HepG2 (cell line): ENCODE measurements around the gene ABT1. TPM values are rescaled to one million over a fixed set of nuclear protein-coding genes. Genes with fewer than 3 reads are reported as not detected.

Experiments used
- ATF7 ChIP-seq, 2 experiments: fragments of 450-650 bp in 1 of 2; sonication (generic) in 1 of 2; formaldehyde crosslinking in 1 of 2; IDR thresholded peaks; 2 replicates each; pipeline versions ENCODE4 v1.4.0 to v1.6.1; 2016 to 2020; ENCODE audit warnings: antibody characterized with exemption in 1 of 2, mild to moderate bottlenecking in 1 of 2, missing genetic modification reagents in 1 of 2
- CBFB ChIP-seq: sonication (generic); formaldehyde crosslinking; IDR thresholded peaks from 2 replicates; pipeline ENCODE4 v1.4.0; 2020; ENCODE audit warnings: missing genetic modification reagents
- CHD2 ChIP-seq: IDR thresholded peaks from 2 replicates; pipeline ENCODE4 v1.6.1; 2011; ENCODE audit warnings: low read depth, low read length, improper control_type of control experiment
- GABPB1 ChIP-seq: IDR thresholded peaks from 2 replicates; pipeline ENCODE4 v1.6.1; 2016; ENCODE audit warnings: mild to moderate bottlenecking, missing genetic modification reagents, moderate library complexity, missing compliant biosample characterization
- IKZF1 ChIP-seq: fragments of 450-650 bp; IDR thresholded peaks from 2 replicates; pipeline ENCODE4 v1.7.1; 2016
- KLF15 ChIP-seq: sonication (generic); formaldehyde crosslinking; IDR thresholded peaks from 2 replicates; pipeline ENCODE4 v1.8.1; 2023; ENCODE audit warnings: borderline replicate concordance, mild to moderate bottlenecking, inconsistent platforms, missing genetic modification reagents, mixed read lengths
- NFAT5 ChIP-seq: sonication (generic); formaldehyde crosslinking; IDR thresholded peaks from 2 replicates; pipeline ENCODE4 v1.4.0; 2020; ENCODE audit warnings: missing genetic modification reagents
- NR3C1 ChIP-seq: sonication (generic); formaldehyde crosslinking; IDR thresholded peaks from 2 replicates; pipeline ENCODE4 v1.4.0; 2020; ENCODE audit warnings: missing genetic modification reagents
- TAF1 ChIP-seq: sonication (generic); formaldehyde crosslinking; IDR thresholded peaks from 2 replicates; pipeline ENCODE4 v1.4.0; 2020; ENCODE audit warnings: missing genetic modification reagents
- TRIM22 ChIP-seq: fragments of 450-650 bp; IDR thresholded peaks from 2 replicates; pipeline ENCODE4 v1.6.1; 2017
- ZBTB40 ChIP-seq, 2 experiments: fragments of 450-650 bp in 1 of 2; sonication (generic) in 1 of 2; formaldehyde crosslinking in 1 of 2; IDR thresholded peaks; 2 replicates each; pipeline versions ENCODE4 v1.6.1 to v1.8.0; 2016 to 2022; ENCODE audit warnings: antibody characterized with exemption in 1 of 2, mild to moderate bottlenecking in 1 of 2, missing genetic modification reagents in 1 of 2
- ZNF446 ChIP-seq: sonication (generic); formaldehyde crosslinking; IDR thresholded peaks from 2 replicates; pipeline ENCODE4 v1.5.0; 2020; ENCODE audit warnings: mild to moderate bottlenecking, missing genetic modification reagents
- ZNF550 ChIP-seq: sonication (generic); formaldehyde crosslinking; IDR thresholded peaks from 2 replicates; pipeline ENCODE4 v1.4.0; 2020; ENCODE audit warnings: mild to moderate bottlenecking, missing genetic modification reagents, borderline replicate concordance
- polyA plus RNA-seq, 8 experiments: library from polyadenylated mRNA; depleted of rRNA in 3 of 8; stranded (reverse) in 7 of 8; unstranded in 1 of 8; fragments of >200 nt; fragmentation: Illumina TruSeq in 4 of 8; extraction: Trizol in 4 of 8; gene quantifications; 2 replicates each; pipeline versions ENCODE4 v1.2.1 to v1.2.3, GENCODE V29; 2011 to 2016; ENCODE audit warnings: low read depth in 4 of 8, missing spikeins in 1 of 8, mixed read lengths in 1 of 8; ENCODE audit not compliant: insufficient read depth in 1 of 8
- total RNA-seq, 5 experiments: library from RNA; depleted of rRNA; stranded (reverse); fragments of >200 nt; fragmentation: Illumina TruSeq; extraction: Trizol; gene quantifications; 2 replicates each; pipeline ENCODE4 v1.2.3, GENCODE V29; 2016; ENCODE audit warnings: low read depth in 1 of 5

The ABT1 gene
- total and polyA plus RNA-seq, 2 of the 13 experiments (the other 11 are each of a cell fraction or from before 2014, with no cell fraction given): 38.4 TPM

- no peak for TF ChIP-seq ZBTB40 (IDR thresholded peaks at IDR 0.05)
- TF ChIP-seq ZBTB40 (CRISPR knock-in tag; IDR thresholded peaks at IDR 0.05): no peak; the same call in 1 of the 2 replicates
- no peak for TF ChIP-seq ATF7 (IDR thresholded peaks at IDR 0.05)
- no peak for TF ChIP-seq ATF7 (CRISPR knock-in tag; IDR thresholded peaks at IDR 0.05)
- no peak for TF ChIP-seq ZNF550 (CRISPR knock-in tag)
- no peak for TF ChIP-seq CBFB
- no peak for TF ChIP-seq NR3C1 (CRISPR knock-in tag)
- TF ChIP-seq NFAT5 (CRISPR knock-in tag): no peak
- no peak for TF ChIP-seq IKZF1
- no peak for TF ChIP-seq KLF15
- TF ChIP-seq ZNF446: no peak
- 0 out of 2 replicates have a peak, but pooled peaks have one; percentile 29 for TF ChIP-seq GABPB1 (CRISPR knock-in tag)
- no peak for TF ChIP-seq TAF1 (CRISPR knock-in tag)
- TF ChIP-seq CHD2: no peak
- no peak for TF ChIP-seq TRIM22
Observed at GRCh38 chr6:26576929-26577719, 19.6 kb upstream of the ABT1 start (continued).
